PC-3 (cell line): ENCODE measurements around the gene UBE2F. TPM values are rescaled to one million over a fixed set of nuclear protein-coding genes. Genes with fewer than 3 reads are reported as not detected.
A peak's percentile ranks its signal among the peaks of the same experiment; 100 is the strongest.

Source experiments
- ATAC-seq: fragments of 200-7000 bp; cut with Tn5 transposase; 2 replicates; pipeline ENCODE4 v1.9.1; 2020; ENCODE audit warnings: mild to moderate bottlenecking, moderate library complexity
- BruUV-seq: library from RNA; stranded (reverse); fragments of 400-500 nt; replicated peaks from 2 replicates; lab custom pipeline; 2021; lab: Mats Ljungman, UMichigan
- CTCF ChIA-PET: fragments of 300-600 bp; sonication (Branson Sonifier 250); formaldehyde crosslinking; loops from one replicate; lab custom pipeline; 2022; ENCODE audit warnings: antibody characterized with exemption; lab: Charles Lee
- POLR2A ChIA-PET: fragments of 300-600 bp; sonication (Branson Sonifier 250); formaldehyde crosslinking; loops from one replicate; lab custom pipeline; 2022; ENCODE audit warnings: antibody characterized with exemption; ENCODE audit not compliant: unreplicated experiment; lab: Charles Lee
- DNase-seq: peaks from one replicate; pipeline ENCODE4 v3.0.0-alpha.2; 2015
- H2AFZ ChIP-seq: fragments of 300-600 bp; sonication (generic); 2 replicates; pipeline ENCODE4 v1.6.0; 2016; ENCODE audit warnings: antibody characterized with exemption, low read length
- H3F3A ChIP-seq: fragments of 300-600 bp; sonication (generic); one replicate; pipeline ENCODE4 v1.6.0; 2017; ENCODE audit warnings: antibody characterized with exemption, low read length, control low read depth, mild to moderate bottlenecking; ENCODE audit not compliant: unreplicated experiment
- H3K27ac ChIP-seq: fragments of 300-600 bp; sonication (generic); 2 replicates; pipeline ENCODE4 v1.5.1; 2016; ENCODE audit warnings: mild to moderate bottlenecking, low read length
- H3K27me3 ChIP-seq: fragments of 300-600 bp; sonication (generic); 2 replicates; pipeline ENCODE4 v1.6.1; 2016; ENCODE audit warnings: low read length, mixed read lengths
- H3K36me3 ChIP-seq: fragments of 300-600 bp; sonication (generic); 2 replicates; pipeline ENCODE4 v1.6.1; 2016; ENCODE audit warnings: low read depth, mixed run types, low read length, mixed read lengths
- H3K4me1 ChIP-seq: fragments of 300-600 bp; sonication (generic); 2 replicates; pipeline ENCODE4 v1.5.1; 2016; ENCODE audit warnings: low read length; ENCODE audit not compliant: insufficient read depth
- H3K4me2 ChIP-seq: fragments of 300-600 bp; sonication (generic); 2 replicates; pipeline ENCODE4 v1.6.0; 2016; ENCODE audit warnings: low read length
- H3K4me3 ChIP-seq: fragments of 300-600 bp; sonication (generic); 2 replicates; pipeline ENCODE4 v1.5.1; 2016; ENCODE audit warnings: mild to moderate bottlenecking, low read length, mixed read lengths
- H3K79me2 ChIP-seq: fragments of 300-600 bp; sonication (generic); 2 replicates; pipeline ENCODE4 v1.6.1; 2017; ENCODE audit warnings: low read length, mixed read lengths
- H3K9ac ChIP-seq: fragments of 300-600 bp; sonication (generic); 2 replicates; pipeline ENCODE4 v1.6.0; 2016; ENCODE audit warnings: mild to moderate bottlenecking, low read length
- H3K9me2 ChIP-seq: fragments of 300-600 bp; sonication (generic); replicated peaks from 2 replicates; pipeline ENCODE4 v1.6.1; 2016; ENCODE audit warnings: mixed run types, low read length, mixed read lengths
- H3K9me3 ChIP-seq: fragments of 300-600 bp; sonication (generic); 2 replicates; pipeline ENCODE4 v1.6.1; 2016; ENCODE audit warnings: low read length, mixed read lengths
- H4K20me1 ChIP-seq: fragments of 300-600 bp; sonication (generic); 2 replicates; pipeline ENCODE4 v1.6.1; 2016; ENCODE audit warnings: low read length, mixed read lengths
- EZH2 ChIP-seq: fragments of 300-600 bp; sonication (generic); IDR thresholded peaks from one replicate; pipeline ENCODE4 v1.6.1; 2017; ENCODE audit warnings: antibody characterized with exemption, mild to moderate bottlenecking, low read length; ENCODE audit not compliant: unreplicated experiment
- EZH2phosphoT487 ChIP-seq: fragments of 300-600 bp; sonication (generic); IDR thresholded peaks from 2 replicates; pipeline ENCODE4 v1.6.1; 2018; ENCODE audit warnings: mild to moderate bottlenecking, antibody characterized with exemption, low read length, borderline replicate concordance
- intact Hi-C: fragments of 100-400 bp; cut with micrococcal nuclease; formaldehyde crosslinking; loops from 2 replicates; pipeline ENCODE4 v1.9.0; 2023
- total RNA-seq: library from RNA; depleted of rRNA; stranded (reverse); fragments of >200 nt; gene quantifications from 2 replicates; pipeline ENCODE4 v1.2.3, GENCODE V29; 2014
- TF ChIP-seq, protein P1 (sequence below): fragments of 300-600 bp; sonication (generic); conservative IDR thresholded peaks from 2 replicates; pipeline ENCODE4 v1.5.1; 2017; ENCODE audit warnings: antibody characterized with exemption, low read depth, mild to moderate bottlenecking, low read length

The UBE2F gene
- total RNA-seq, 1 experiment from 2014 or later = 57.8 TPM

DNA sequence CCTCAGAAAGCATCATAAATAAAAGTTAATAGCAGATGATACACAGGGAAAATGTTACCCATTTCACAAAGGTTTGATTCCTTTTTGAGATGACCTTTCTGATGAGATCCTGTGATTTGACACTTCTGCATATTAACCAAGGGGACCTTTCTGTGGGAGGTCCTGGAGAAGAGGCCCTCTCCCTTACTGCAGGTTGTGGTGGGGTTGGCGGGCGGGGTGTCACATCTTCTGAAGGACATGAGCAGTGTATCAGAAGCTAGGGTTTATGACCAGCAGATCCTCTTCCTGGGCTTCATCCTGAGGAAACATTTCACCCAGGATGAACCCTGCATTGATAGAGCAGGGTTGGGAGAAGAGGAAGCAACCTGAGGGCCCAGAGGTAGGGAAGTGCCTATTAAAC is 56.8 kb downstream of the UBE2F start:
- ATAC-seq (no peak), DNase-seq (no peak)
- H3K79me2 ChIP-seq = no peaks in the 10 kb centered on the region
- no peaks in the 10 kb centered on the region; the same call in 1 of the 2 replicates for H3K36me3 ChIP-seq
- H3K27me3 ChIP-seq = no peaks in the 10 kb centered on the region
- no peak overlapping the region for H3K9ac ChIP-seq
- TF ChIP-seq, protein P1, sequence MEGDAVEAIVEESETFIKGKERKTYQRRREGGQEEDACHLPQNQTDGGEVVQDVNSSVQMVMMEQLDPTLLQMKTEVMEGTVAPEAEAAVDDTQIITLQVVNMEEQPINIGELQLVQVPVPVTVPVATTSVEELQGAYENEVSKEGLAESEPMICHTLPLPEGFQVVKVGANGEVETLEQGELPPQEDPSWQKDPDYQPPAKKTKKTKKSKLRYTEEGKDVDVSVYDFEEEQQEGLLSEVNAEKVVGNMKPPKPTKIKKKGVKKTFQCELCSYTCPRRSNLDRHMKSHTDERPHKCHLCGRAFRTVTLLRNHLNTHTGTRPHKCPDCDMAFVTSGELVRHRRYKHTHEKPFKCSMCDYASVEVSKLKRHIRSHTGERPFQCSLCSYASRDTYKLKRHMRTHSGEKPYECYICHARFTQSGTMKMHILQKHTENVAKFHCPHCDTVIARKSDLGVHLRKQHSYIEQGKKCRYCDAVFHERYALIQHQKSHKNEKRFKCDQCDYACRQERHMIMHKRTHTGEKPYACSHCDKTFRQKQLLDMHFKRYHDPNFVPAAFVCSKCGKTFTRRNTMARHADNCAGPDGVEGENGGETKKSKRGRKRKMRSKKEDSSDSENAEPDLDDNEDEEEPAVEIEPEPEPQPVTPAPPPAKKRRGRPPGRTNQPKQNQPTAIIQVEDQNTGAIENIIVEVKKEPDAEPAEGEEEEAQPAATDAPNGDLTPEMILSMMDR = no peak
- TF ChIP-seq EZH2phosphoT487 (no peak), EZH2 (no peak)
- no peak overlapping the region for H3K27ac ChIP-seq
- H3K9me3 ChIP-seq = no peaks in the 10 kb centered on the region
- H4K20me1 ChIP-seq = no peaks in the 10 kb centered on the region
- intact Hi-C loops = no loop called here
- no peak overlapping the region for H3K4me2 ChIP-seq
- POLR2A ChIA-PET = no interaction called here
- H3K4me3 ChIP-seq = no peak overlapping the region
- no peaks in the 10 kb centered on the region for H3F3A ChIP-seq
- H2AFZ ChIP-seq = no peak overlapping the region
- CTCF ChIA-PET = no interaction called here
- BruUV-seq = no TSS peak
- no peaks in the 10 kb centered on the region; the same call in 1 of the 2 replicates for H3K4me1 ChIP-seq
- H3K9me2 ChIP-seq = no peaks in the 10 kb centered on the region

DNA sequence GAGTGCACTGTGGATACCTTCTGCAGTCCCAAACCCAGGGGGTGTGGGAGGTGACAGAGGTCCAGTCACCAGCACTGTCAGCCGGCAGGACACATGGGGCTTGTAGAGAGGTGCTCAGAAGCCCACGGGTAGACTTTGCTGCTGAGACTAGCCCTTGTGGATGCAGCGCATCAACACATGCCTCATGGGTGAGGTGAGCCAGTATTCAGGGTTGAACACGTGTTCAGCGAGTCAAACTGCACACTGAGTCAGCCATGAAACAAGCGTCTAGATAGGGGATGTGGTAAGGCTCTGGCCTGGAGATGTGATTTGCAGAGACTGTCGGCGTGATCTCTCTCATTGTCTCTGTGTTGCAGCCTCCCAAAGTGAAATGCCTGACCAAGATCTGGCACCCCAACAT is 58.2 kb downstream of the UBE2F start:
- ATAC-seq (peak; percentile 42), DNase-seq (peak; percentile 42)
- ChIA-PET CTCF (no interaction called here), POLR2A (no interaction called here)
- Histone ChIP-seq H3K4me3 (no peak overlapping the region), H3K4me1 (no peaks in the 10 kb centered on the region; the same call in 1 of the 2 replicates), H3K9me3 (no peaks in the 10 kb centered on the region), H3K36me3 (peaks cover 3% of the 10 kb centered on the region; the same call in 1 of the 2 replicates), H3K9ac (no peak overlapping the region), H2AFZ (no peak overlapping the region), H4K20me1 (no peaks in the 10 kb centered on the region), H3K27ac (no peak overlapping the region), H3K79me2 (no peaks in the 10 kb centered on the region), H3K9me2 (no peaks in the 10 kb centered on the region), H3K27me3 (no peaks in the 10 kb centered on the region), H3F3A (no peaks in the 10 kb centered on the region), H3K4me2 (no peak overlapping the region)
- BruUV-seq = no TSS peak
- intact Hi-C loops = no loop called here
- no peak for TF ChIP-seq EZH2phosphoT487
- TF ChIP-seq EZH2 = no peak
- TF ChIP-seq, protein P1 = no peak

DNA sequence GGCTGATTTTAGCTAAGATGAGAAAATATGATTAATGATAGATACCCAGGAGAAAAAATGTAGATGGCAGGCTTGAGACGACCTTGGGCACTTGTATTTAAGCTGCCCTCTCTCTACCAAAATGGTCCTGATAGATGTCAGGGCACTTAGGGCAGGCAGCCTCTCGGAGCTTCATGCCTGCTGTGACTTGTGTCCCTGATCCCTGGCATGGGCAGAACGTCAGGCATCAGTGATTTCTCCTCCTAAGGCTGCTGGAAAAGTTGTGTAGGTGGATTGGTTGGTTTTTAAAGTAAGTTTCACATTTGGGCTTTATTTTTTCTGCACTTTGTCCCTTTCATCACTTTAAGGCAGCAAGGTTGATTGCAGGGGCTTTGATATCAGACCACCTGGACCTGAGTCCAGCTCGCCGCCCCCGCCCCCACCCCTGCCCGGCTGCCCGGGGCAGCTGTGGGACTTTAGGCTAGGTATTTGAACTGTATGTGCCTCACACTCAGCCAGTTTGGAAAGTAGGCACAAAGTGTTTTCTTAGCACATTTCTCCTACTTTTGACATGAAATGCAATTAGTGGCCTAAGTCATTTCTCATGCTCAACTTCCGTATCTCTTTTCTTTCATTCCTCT is 59.0 kb downstream of the UBE2F start:
- Histone ChIP-seq H3K4me3 (no peak overlapping the region), H3K9me3 (no peaks in the 10 kb centered on the region), H3K36me3 (peaks cover 11% of the 10 kb centered on the region; the same call in 1 of the 2 replicates), H4K20me1 (no peaks in the 10 kb centered on the region), H3F3A (no peaks in the 10 kb centered on the region), H3K4me2 (no peak overlapping the region), H3K27ac (no peak overlapping the region), H3K9me2 (no peaks in the 10 kb centered on the region), H3K79me2 (no peaks in the 10 kb centered on the region), H3K27me3 (no peaks in the 10 kb centered on the region), H3K9ac (no peak overlapping the region), H3K4me1 (no peaks in the 10 kb centered on the region), H2AFZ (no peak overlapping the region)
- BruUV-seq = no TSS peak
- POLR2A ChIA-PET = no interaction called here
- CTCF ChIA-PET = no interaction called here
- DNase-seq (no peak), ATAC-seq (no peak)
- TF ChIP-seq EZH2 (no peak), EZH2phosphoT487 (no peak)
- TF ChIP-seq, protein P1 = no peak
- intact Hi-C loops = no loop called here
